Cardiac fibroblast (primary cell): ENCODE data around the gene COX5B.

Experiments
- DNase-seq, 2 donors: peaks; one replicate each; pipeline versions ENCODE4 v3.0.0 to v3.0.0-alpha.2; 2010; ENCODE audit warnings: low read depth in 2 of 2
- H3K4me3 ChIP-seq, 2 donors: replicated peaks in 1 of 2; 1 replicate in 1 of 2; 2 replicates in 1 of 2; pipeline ENCODE4 v1.5.1; 2011; ENCODE audit warnings: low read depth in 2 of 2, low read length in 2 of 2, mild to moderate bottlenecking in 2 of 2, moderate library complexity in 1 of 2
- CTCF ChIP-seq: IDR thresholded peaks from one replicate; pipeline ENCODE4 v1.5.1; 2011; ENCODE audit warnings: low read depth, mild to moderate bottlenecking, low read length, inconsistent platforms

Gene COX5B

GRCh38 chr2:97688062-97688827, 42.4 kb downstream of the COX5B start:
- TF ChIP-seq CTCF, result no peak
- no peak overlapping the region for H3K4me3 ChIP-seq
- DNase-seq, result no peak

GRCh38 chr2:97691166-97691565, 45.3 kb downstream of the COX5B start:
- no peak for DNase-seq
- TF ChIP-seq CTCF, result no peak
- no peak overlapping the region for H3K4me3 ChIP-seq

GRCh38 chr2:97693476-97693875, 47.6 kb downstream of the COX5B start:
- TF ChIP-seq CTCF, result no peak
- peak; percentile 19 to 44 for DNase-seq
- no peak overlapping the region for H3K4me3 ChIP-seq

GRCh38 chr2:97695744-97696143, 49.9 kb downstream of the COX5B start:
- no peak for DNase-seq
- H3K4me3 ChIP-seq, result no peak overlapping the region
- TF ChIP-seq CTCF, result no peak

GRCh38 chr2:97697252-97698235, 51.7 kb downstream of the COX5B start:
- DNase-seq, result peak; percentile 86
- H3K4me3 ChIP-seq, result no peak overlapping the region
- TF ChIP-seq CTCF, result peak; percentile 87
